Stomach (tissue), 4 donors: ENCODE results near the gene DRC1.

Experiments used
- CTCF ChIP-seq, 7 experiments: fragments of 450-650 bp in 4 of 7; fragments of 200-600 bp in 3 of 7; sonication (generic) in 3 of 7; IDR thresholded peaks; one replicate each; pipeline ENCODE4 v1.5.1; 2016 to 2019; ENCODE audit warnings: antibody characterized with exemption in 7 of 7, control low read depth in 2 of 7, mild to moderate bottlenecking in 1 of 7
- POLR2A ChIP-seq, 4 donors: fragments of 450-650 bp; IDR thresholded peaks; one replicate each; pipeline ENCODE4 v1.6.1; 2016; ENCODE audit warnings: antibody characterized with exemption in 4 of 4, control low read depth in 2 of 4, mild to moderate bottlenecking in 1 of 4, moderate library complexity in 1 of 4

GRCh38 chr2:26459991-26460612, 58.4 kb downstream of the DRC1 start:
- TF ChIP-seq POLR2A (IDR thresholded peaks at IDR 0.05) (no peak), CTCF (IDR thresholded peaks at IDR 0.05) (no peak)
